SK-N-SH (cell line): ENCODE results near the gene ZNF829. TPM values are rescaled to one million over a fixed set of nuclear protein-coding genes. Genes with fewer than 3 reads are reported as not detected.
A peak's percentile ranks its signal among the peaks of the same experiment; 100 is the strongest.

Source experiments
- CTCF ChIA-PET: fragments of 300-600, 350-600 bp; formaldehyde crosslinking; extraction: SDS; loops from one replicate; lab custom pipeline; 2021; lab: Yijun Ruan, JAX
- POLR2A ChIA-PET: fragments of 350-600 bp; sonication (Branson Sonifier 250); formaldehyde crosslinking; extraction: SDS; loops from one replicate; lab custom pipeline; 2020; ENCODE audit warnings: antibody characterized with exemption, inconsistent platforms; lab: Yijun Ruan, JAX
- DNase-seq: peaks from one replicate; pipeline ENCODE4 v3.0.0; 2012
- H2AFZ ChIP-seq: fragments of 200-600 bp; sonication (generic); 2 replicates; pipeline ENCODE4 v1.8.1; 2016; ENCODE audit warnings: antibody characterized with exemption, mild to moderate bottlenecking, low read depth
- H3F3A ChIP-seq: fragments of 200-600 bp; sonication (generic); replicated peaks from 2 replicates; pipeline ENCODE3; 2016; ENCODE audit warnings: antibody characterized with exemption, mild to moderate bottlenecking; ENCODE audit not compliant: insufficient read depth
- H3K27ac ChIP-seq, 2 experiments: fragments of 200-500 bp in 1 of 2; fragments of 200-600 bp in 1 of 2; sonication (Bioruptor generic) in 1 of 2; sonication (generic), shearing (Covaris generic) in 1 of 2; 2 replicates each; pipeline versions ENCODE4 v1.5.1 to v1.6.1; 2014 to 2016; ENCODE audit warnings: low read depth in 2 of 2, inconsistent platforms in 1 of 2, low read length in 1 of 2, mild to moderate bottlenecking in 1 of 2, mixed read lengths in 1 of 2
- H3K27me3 ChIP-seq: fragments of 200-600 bp; sonication (generic), shearing (Covaris generic); 2 replicates; pipeline ENCODE4 v1.6.1; 2016; ENCODE audit warnings: mixed run types; ENCODE audit not compliant: insufficient read depth
- H3K36me3 ChIP-seq, 2 experiments: fragments of 200-500 bp in 1 of 2; fragments of 200-600 bp in 1 of 2; sonication (Bioruptor generic) in 1 of 2; sonication (generic) in 1 of 2; replicated peaks in 1 of 2; 2 replicates each; pipeline versions ENCODE3 to v1.5.1; 2014 to 2016; ENCODE audit warnings: low read length in 1 of 2, mild to moderate bottlenecking in 1 of 2; ENCODE audit not compliant: insufficient read depth in 2 of 2, control insufficient read depth in 1 of 2
- H3K4me1 ChIP-seq, 2 experiments: fragments of 200-500 bp in 1 of 2; fragments of 200-600 bp in 1 of 2; sonication (Bioruptor generic) in 1 of 2; sonication (generic), shearing (Covaris generic) in 1 of 2; 2 replicates each; pipeline versions ENCODE4 v1.5.1 to v1.6.1; 2014 to 2016; ENCODE audit warnings: low read depth in 1 of 2, low read length in 1 of 2, mixed run types in 1 of 2; ENCODE audit not compliant: insufficient read depth in 2 of 2, control insufficient read depth in 1 of 2
- H3K4me2 ChIP-seq: fragments of 200-600 bp; sonication (generic), shearing (Covaris generic); 2 replicates; pipeline ENCODE4 v1.6.1; 2017; ENCODE audit warnings: mixed run types
- H3K4me3 ChIP-seq, 2 experiments: fragments of 200-500 bp in 1 of 2; fragments of 200-600 bp in 1 of 2; sonication (Bioruptor generic) in 1 of 2; sonication (generic), shearing (Covaris generic) in 1 of 2; 2 replicates each; pipeline versions ENCODE4 v1.5.1 to v1.8.1; 2014 to 2016; ENCODE audit warnings: low read depth in 2 of 2, inconsistent platforms in 1 of 2, low read length in 1 of 2, mild to moderate bottlenecking in 1 of 2, mixed read lengths in 1 of 2, moderate library complexity in 1 of 2
- H3K79me2 ChIP-seq: fragments of 200-600 bp; sonication (generic); 2 replicates; pipeline ENCODE4 v1.8.1; 2017; ENCODE audit warnings: mild to moderate bottlenecking; ENCODE audit not compliant: insufficient read depth
- H3K9ac ChIP-seq: fragments of 200-600 bp; sonication (generic); 2 replicates; pipeline ENCODE4 v1.6.1; 2017; ENCODE audit warnings: mixed run types
- H3K9me2 ChIP-seq: fragments of 200-600 bp; sonication (generic); 2 replicates; pipeline ENCODE4 v1.6.1; 2017; ENCODE audit warnings: mixed run types
- H3K9me3 ChIP-seq: fragments of 200-600 bp; sonication (generic); 2 replicates; pipeline ENCODE4 v1.6.1; 2017; ENCODE audit warnings: mixed run types, mild to moderate bottlenecking, moderate library complexity
- H4K20me1 ChIP-seq: fragments of 200-600 bp; sonication (generic); 2 replicates; pipeline ENCODE4 v1.6.1; 2017; ENCODE audit warnings: mild to moderate bottlenecking, mixed run types; ENCODE audit not compliant: insufficient read depth
- CHD2 ChIP-seq: fragments of 150-350 bp; IDR thresholded peaks from 2 replicates; pipeline ENCODE4 v1.6.1; 2018; ENCODE audit warnings: low read length; ENCODE audit not compliant: partially characterized antibody
- CTCF ChIP-seq: fragments of 200-600 bp; sonication (generic); IDR thresholded peaks from 2 replicates; pipeline ENCODE4 v1.6.1; 2017; ENCODE audit warnings: antibody characterized with exemption, mild to moderate bottlenecking, moderate library complexity
- ELF1 ChIP-seq: IDR thresholded peaks from 2 replicates; pipeline ENCODE4 v1.4.0; 2012
- EZH2phosphoT487 ChIP-seq: fragments of 200-600 bp; sonication (generic); IDR thresholded peaks from 2 replicates; pipeline ENCODE4 v1.6.1; 2017; ENCODE audit warnings: low read depth, mixed run types, mild to moderate bottlenecking, antibody characterized with exemption, moderate library complexity, borderline replicate concordance
- FOSL2 ChIP-seq: IDR thresholded peaks from 2 replicates; pipeline ENCODE4 v1.4.0; 2012; ENCODE audit warnings: low read depth, mild to moderate bottlenecking, moderate library complexity, borderline replicate concordance
- FOXJ3 ChIP-seq: sonication (generic); formaldehyde crosslinking; IDR thresholded peaks from 2 replicates; pipeline ENCODE4 v1.5.1; 2020; ENCODE audit warnings: mild to moderate bottlenecking, missing genetic modification reagents
- FOXM1 ChIP-seq: IDR thresholded peaks from 2 replicates; pipeline ENCODE4 v1.4.0; 2012; ENCODE audit warnings: low read depth, mild to moderate bottlenecking
- GABPA ChIP-seq: IDR thresholded peaks from 2 replicates; pipeline ENCODE4 v1.4.0; 2012; ENCODE audit warnings: low read depth, mild to moderate bottlenecking
- GATA2 ChIP-seq: sonication (generic); formaldehyde crosslinking; IDR thresholded peaks from 2 replicates; pipeline ENCODE4 v1.5.0; 2020; ENCODE audit warnings: mild to moderate bottlenecking, missing genetic modification reagents
- JUND ChIP-seq: IDR thresholded peaks from 2 replicates; pipeline ENCODE4 v1.4.0; 2012
- MAX ChIP-seq: IDR thresholded peaks from 2 replicates; pipeline ENCODE4 v1.4.0; 2012; ENCODE audit warnings: low read depth
- MEF2A ChIP-seq: IDR thresholded peaks from 2 replicates; pipeline ENCODE4 v1.4.0; 2012; ENCODE audit warnings: low read depth, borderline replicate concordance
- MXI1 ChIP-seq: IDR thresholded peaks from 2 replicates; pipeline ENCODE4 v1.6.1; 2012; ENCODE audit warnings: mild to moderate bottlenecking, low read depth, low read length, improper control_type of control experiment
- PBX3 ChIP-seq: IDR thresholded peaks from 2 replicates; pipeline ENCODE4; 2012
- RAD21 ChIP-seq: IDR thresholded peaks from 2 replicates; pipeline ENCODE4 v1.6.1; 2012; ENCODE audit warnings: mild to moderate bottlenecking, low read length
- RCOR1 ChIP-seq: fragments of 150-350 bp; IDR thresholded peaks from 2 replicates; pipeline ENCODE4 v1.6.1; 2017; ENCODE audit warnings: antibody characterized with exemption, low read length
- SIN3A ChIP-seq: IDR thresholded peaks from 2 replicates; pipeline ENCODE4 v1.6.1; 2012; ENCODE audit warnings: low read depth, mild to moderate bottlenecking, low read length, moderate library complexity, borderline replicate concordance
- SMC3 ChIP-seq: IDR thresholded peaks from 2 replicates; pipeline ENCODE4 v1.6.1; 2012; ENCODE audit warnings: low read depth, low read length, improper control_type of control experiment
- USF1 ChIP-seq: IDR thresholded peaks from 2 replicates; pipeline ENCODE4 v1.4.0; 2012; ENCODE audit warnings: low read depth, borderline replicate concordance
- USF2 ChIP-seq: fragments of 150-350 bp; IDR thresholded peaks from 2 replicates; pipeline ENCODE4 v1.6.1; 2017; ENCODE audit warnings: antibody characterized with exemption, low read length, low read depth, borderline replicate concordance
- YY1 ChIP-seq: IDR thresholded peaks from 2 replicates; pipeline ENCODE4 v1.4.0; 2012; ENCODE audit warnings: low read depth, mild to moderate bottlenecking
- ZBTB33 ChIP-seq: IDR thresholded peaks from 2 replicates; pipeline ENCODE4 v1.4.0; 2012; ENCODE audit warnings: low read depth, borderline replicate concordance
- WGBS: methylation state at CpG from one replicate; pipeline ENCODE4 v1.1.6; 2017; ENCODE audit warnings: low lambda C conversion rate; 5-methylcytosine and 5-hydroxymethylcytosine counted together
- polyA plus RNA-seq, 3 experiments: library from polyadenylated mRNA; depleted of rRNA; stranded (reverse); fragments of >200 nt; gene quantifications; 2 replicates each; pipeline ENCODE4 v1.2.3, GENCODE V29; 2012

Gene ZNF829
- polyA plus RNA-seq (2012; rRNA removed): 0.72 and 0.99 TPM in 2 replicates
- 0.85 and 0.91 TPM in 2 replicates for polyA plus RNA-seq (2012; cell fraction: cytosol; rRNA removed)
- 0.49 and 0.98 TPM in 2 replicates for polyA plus RNA-seq (2012; cell fraction: nucleus; rRNA removed)

- H3K27ac ChIP-seq: peak within 1 kb of the TSS; percentile 82 to 97
- peak within 1 kb of the TSS; percentile 67 for H3K4me2 ChIP-seq
- 3% methylated on average over 48 of the region's 57 CpGs for WGBS
- peaks cover 15% of the 10 kb centered on the region; the same call in 1 of the 2 replicates for H3K79me2 ChIP-seq
- no peaks in the 10 kb centered on the region for H4K20me1 ChIP-seq
- peaks cover 39 to 61% of the 10 kb centered on the region in 2 experiments for H3K36me3 ChIP-seq
- H2AFZ ChIP-seq: peak within 1 kb of the TSS; percentile 88
- H3K4me1 ChIP-seq: peaks cover 0 to 12% of the 10 kb centered on the region in 2 experiments; a peak in 2 of 4 replicates
- H3F3A ChIP-seq: peaks cover 11% of the 10 kb centered on the region
- peak; percentile 87 for DNase-seq
- 0 out of 2 replicates have a peak, but pooled peaks cover 7% of the 10 kb centered on the region for H3K9me3 ChIP-seq
- TF ChIP-seq SIN3A: 0 out of 2 replicates have a peak, but pooled peaks have one; percentile 46
- TF ChIP-seq USF2: no peak
- TF ChIP-seq YY1: 0 out of 2 replicates have a peak, but pooled peaks have one; percentile 30
- peak; percentile 99 for TF ChIP-seq ZBTB33
- TF ChIP-seq RAD21: peak; percentile 51
- no peak for TF ChIP-seq FOXM1
- TF ChIP-seq CTCF: peak; percentile 68
- TF ChIP-seq MAX: peak; percentile 78
- no peak for TF ChIP-seq MEF2A
- peak; percentile 72 for TF ChIP-seq GATA2 (CRISPR knock-in tag)
- TF ChIP-seq EZH2phosphoT487: no peak
- TF ChIP-seq MXI1: peak; percentile 79; the same call in 1 of the 2 replicates
- peak; percentile 35 for TF ChIP-seq SMC3
- TF ChIP-seq CHD2: peak; percentile 99
- 0 out of 2 replicates have a peak, but pooled peaks have one; percentile 41 for TF ChIP-seq FOXJ3
- peak; percentile 58; the same call in 1 of the 2 replicates for TF ChIP-seq PBX3
- TF ChIP-seq FOSL2: no peak
- TF ChIP-seq USF1: peak; percentile 29; the same call in 1 of the 2 replicates
- peak; percentile 91 for TF ChIP-seq GABPA
- no peak for TF ChIP-seq JUND
- peak; percentile 71 for TF ChIP-seq ELF1
- peak; percentile 34; the same call in 1 of the 2 replicates for TF ChIP-seq RCOR1
- peak within 1 kb of the TSS; percentile 66 to 85 for H3K4me3 ChIP-seq
- no peaks in the 10 kb centered on the region for H3K9me2 ChIP-seq
- H3K27me3 ChIP-seq: no peaks in the 10 kb centered on the region
- H3K9ac ChIP-seq: peak within 1 kb of the TSS; percentile 69
- POLR2A ChIA-PET: interaction anchor here (0.9 to 1.1 kb wide), 2 partner anchors 66 to 78 kb away, joined by 3 to 4 read pairs; partner anchors contain the start of genes ZNF345 and ZNF790
- CTCF ChIA-PET: interaction anchor here (2.0 kb wide), 1 partner anchor 12 kb away, joined by 5 read pairs; no protein-coding TSS in a partner anchor
Measured at GRCh38 chr19:36915992-36916830, at the start of gene ZNF829, which contains the start of gene ZNF568. TSS of gene ZNF829 (minus strand) at chr19:36916291. CDS start at chr19:36915167, 1,124 bp downstream. TSS of gene ZNF568 (plus strand) at chr19:36916332. CDS start at chr19:36922771, 6,439 bp downstream.
